Renal cortical epithelial cell (primary cell): Measurements from ENCODE around the gene PADI4. TPM values are rescaled to one million over a fixed set of nuclear protein-coding genes. Genes with fewer than 3 reads are reported as not detected.

Source experiments
- DNase-seq: peaks from one replicate; pipeline ENCODE4 v3.0.0-alpha.2; 2011; ENCODE audit warnings: low read depth
- total RNA-seq: library from RNA; depleted of rRNA; stranded (reverse); fragments of >200 nt; gene quantifications from 2 replicates; pipeline ENCODE4 v1.2.3, GENCODE V29; 2014

Gene PADI4, protein sequence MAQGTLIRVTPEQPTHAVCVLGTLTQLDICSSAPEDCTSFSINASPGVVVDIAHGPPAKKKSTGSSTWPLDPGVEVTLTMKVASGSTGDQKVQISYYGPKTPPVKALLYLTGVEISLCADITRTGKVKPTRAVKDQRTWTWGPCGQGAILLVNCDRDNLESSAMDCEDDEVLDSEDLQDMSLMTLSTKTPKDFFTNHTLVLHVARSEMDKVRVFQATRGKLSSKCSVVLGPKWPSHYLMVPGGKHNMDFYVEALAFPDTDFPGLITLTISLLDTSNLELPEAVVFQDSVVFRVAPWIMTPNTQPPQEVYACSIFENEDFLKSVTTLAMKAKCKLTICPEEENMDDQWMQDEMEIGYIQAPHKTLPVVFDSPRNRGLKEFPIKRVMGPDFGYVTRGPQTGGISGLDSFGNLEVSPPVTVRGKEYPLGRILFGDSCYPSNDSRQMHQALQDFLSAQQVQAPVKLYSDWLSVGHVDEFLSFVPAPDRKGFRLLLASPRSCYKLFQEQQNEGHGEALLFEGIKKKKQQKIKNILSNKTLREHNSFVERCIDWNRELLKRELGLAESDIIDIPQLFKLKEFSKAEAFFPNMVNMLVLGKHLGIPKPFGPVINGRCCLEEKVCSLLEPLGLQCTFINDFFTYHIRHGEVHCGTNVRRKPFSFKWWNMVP
- total RNA-seq: not detected in 2 replicates

DNA sequence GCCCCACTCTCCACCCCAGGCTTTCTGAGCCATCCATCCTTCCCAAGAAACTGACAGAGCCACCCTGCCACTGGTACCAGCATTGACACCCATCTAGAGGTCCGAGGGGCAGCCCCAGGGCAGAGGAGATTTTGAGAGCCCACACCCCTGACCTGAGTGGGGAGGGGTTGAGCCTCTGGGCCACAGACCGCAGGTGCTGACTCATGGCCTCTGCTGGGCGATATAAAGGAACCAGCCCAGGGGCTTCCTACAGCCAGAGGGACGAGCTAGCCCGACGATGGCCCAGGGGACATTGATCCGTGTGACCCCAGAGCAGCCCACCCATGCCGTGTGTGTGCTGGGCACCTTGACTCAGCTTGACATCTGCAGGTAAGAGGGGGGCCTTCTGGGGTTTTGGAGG, at the start of gene PADI4:
Gene PADI4, plus strand, starts transcription at position 252 of the 400 bp plus-strand sequence. Its CDS starts 26 bp downstream, at position 278.
- DNase-seq: no peak

- no peak for DNase-seq
Observed at GRCh38 chr1:17258758-17259130, 49.3 kb upstream of the PADI4 start.

GRCh38 chr1:17259233-17259873, 48.6 kb upstream of the PADI4 start:
- no peak for DNase-seq

GRCh38 chr1:17260264-17260663, 47.7 kb upstream of the PADI4 start:
- no peak for DNase-seq

- DNase-seq: no peak
Observed at GRCh38 chr1:17260738-17261137, 47.3 kb upstream of the PADI4 start.

DNA sequence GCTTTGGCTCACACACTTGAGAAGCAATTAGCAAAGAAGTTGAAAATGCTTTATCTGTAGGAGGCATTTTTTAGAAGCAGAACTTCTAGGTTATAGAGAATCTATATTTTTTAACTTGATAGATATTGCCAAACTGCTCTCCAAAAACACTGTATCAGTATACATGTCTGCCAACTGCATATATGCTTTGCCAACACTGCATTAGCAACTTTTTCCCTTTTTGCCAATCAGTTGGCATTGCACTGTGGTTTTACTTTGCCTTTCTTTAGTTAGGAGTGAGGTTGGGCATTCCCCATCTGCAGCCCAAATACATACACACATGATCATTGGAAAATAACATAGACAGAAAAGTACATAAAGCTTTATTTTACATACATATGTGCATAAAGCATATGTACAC, 44.1 kb upstream of the PADI4 start:
- DNase-seq: no peak

DNA sequence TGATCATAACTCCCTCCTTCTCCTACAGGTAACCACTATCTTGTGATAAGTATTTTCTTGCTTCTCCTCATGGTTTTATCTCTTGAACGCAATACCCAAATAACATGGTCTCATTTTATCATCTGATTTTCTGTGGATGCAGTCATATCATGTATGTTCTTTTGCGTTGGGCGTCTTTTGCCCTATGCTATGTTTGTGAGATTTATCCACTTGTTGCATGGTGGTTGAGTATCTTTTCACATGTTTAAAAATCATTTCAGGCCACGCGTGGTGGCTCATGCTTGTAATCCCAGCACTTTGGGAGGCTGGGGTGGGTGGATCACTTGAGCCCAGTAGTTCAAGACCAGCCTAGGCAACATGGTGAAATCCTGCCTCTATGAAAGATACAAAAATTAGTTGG, 43.5 kb upstream of the PADI4 start:
- no peak for DNase-seq

DNA sequence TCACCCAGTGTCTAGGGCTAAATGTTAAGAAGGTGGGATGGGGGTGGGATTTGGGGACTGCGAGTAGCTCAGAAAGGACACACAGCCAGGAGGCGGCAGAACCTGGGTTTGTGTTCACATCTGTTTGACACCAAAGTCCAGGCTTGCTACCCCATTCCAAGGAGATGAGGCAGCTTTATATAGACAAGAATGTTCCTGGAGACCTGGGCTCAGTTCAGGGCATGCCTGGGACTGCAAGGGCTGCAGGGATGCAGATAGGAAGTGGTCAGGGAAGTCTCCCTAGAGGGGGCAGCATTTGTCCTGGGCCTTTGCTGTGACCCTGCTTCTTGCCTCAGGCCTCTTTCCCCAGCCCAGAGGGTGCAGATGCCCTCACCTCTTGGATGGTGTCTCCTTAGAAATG, 42.8 kb upstream of the PADI4 start:
- no peak for DNase-seq

DNA sequence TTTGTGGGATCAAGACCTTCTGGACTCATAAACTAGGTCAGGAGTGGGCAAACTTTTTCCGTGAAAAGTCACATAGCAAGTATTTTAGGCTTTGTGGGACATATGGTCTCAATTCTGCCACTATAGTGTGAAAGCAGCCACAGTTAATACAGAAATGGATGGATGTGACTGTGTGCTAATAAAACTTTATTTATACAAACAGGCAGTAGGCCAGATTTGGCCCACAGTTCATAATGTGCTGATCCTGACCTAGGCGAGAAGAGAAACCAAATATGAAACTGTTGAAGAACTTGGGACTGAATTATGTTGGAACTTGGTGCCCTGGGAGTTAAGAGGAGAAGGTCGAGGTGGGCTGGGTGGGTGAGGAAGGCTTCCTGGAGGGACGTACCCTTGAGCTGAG, 42.0 kb upstream of the PADI4 start:
- no peak for DNase-seq

- DNase-seq: no peak
Observed at GRCh38 chr1:17270891-17271765, 36.9 kb upstream of the PADI4 start.

GRCh38 chr1:17272066-17272465, 35.9 kb upstream of the PADI4 start:
- DNase-seq: no peak

DNA sequence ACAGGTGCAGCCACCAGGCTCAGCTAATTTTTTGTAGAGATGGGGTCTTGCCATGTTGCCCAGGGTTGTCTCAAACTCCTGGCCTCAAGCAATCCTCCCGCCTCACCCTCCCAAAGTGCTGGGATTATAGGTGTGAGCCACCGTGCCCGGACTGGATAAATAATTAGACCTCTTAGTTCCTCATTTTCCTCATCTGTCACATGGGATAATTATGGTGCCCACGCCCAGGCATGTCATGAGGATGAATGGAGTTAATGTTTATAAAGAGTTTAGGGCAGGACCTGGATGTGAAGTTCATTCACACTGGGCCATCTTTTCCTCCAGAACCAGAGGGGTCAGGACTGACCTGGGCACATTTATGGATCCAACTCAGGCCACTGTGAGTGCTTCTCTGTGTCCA, 35.4 kb upstream of the PADI4 start:
- no peak for DNase-seq

GRCh38 chr1:17273096-17273495, 34.9 kb upstream of the PADI4 start:
- no peak for DNase-seq

- no peak for DNase-seq
Observed at GRCh38 chr1:17274186-17275170, 33.5 kb upstream of the PADI4 start.

DNA sequence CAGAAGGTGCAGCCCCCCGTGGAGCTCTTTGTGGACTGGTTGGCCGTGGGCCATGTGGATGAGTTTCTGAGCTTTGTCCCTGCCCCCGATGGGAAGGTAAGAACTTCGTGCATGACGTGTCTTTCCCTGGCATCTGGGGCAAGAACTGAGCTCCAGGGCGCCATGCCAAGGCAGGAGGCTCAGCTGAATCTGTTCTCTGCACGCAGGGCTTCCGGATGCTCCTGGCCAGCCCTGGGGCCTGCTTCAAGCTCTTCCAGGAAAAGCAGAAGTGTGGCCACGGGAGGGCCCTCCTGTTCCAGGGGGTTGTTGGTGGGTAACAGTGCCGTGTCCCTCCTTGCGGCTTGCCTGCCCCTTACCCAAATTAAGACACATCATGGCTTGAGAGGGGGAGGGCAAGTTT, 31.4 kb upstream of the PADI4 start:
- peak; percentile 61 for DNase-seq

- no peak for DNase-seq
Observed at GRCh38 chr1:17277511-17278159, 30.4 kb upstream of the PADI4 start.

GRCh38 chr1:17278996-17279830, 28.8 kb upstream of the PADI4 start:
- no peak for DNase-seq

DNA sequence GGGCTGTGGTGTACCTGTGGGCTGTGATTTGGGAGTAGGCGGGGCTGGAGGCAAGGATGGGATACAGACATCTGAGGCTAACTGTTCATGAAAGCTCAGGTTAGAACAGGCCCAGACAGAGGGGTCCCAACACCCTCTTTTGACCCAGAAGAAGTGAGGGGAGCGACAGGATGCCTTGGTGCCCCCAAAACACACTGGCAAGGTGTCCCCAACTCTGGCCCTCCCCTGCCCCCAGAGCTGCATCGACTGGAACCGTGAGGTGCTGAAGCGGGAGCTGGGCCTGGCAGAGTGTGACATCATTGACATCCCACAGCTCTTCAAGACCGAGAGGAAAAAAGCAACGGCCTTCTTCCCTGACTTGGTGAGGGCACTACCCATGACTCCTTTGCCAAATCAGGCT, 27.6 kb upstream of the PADI4 start:
- no peak for DNase-seq

DNA sequence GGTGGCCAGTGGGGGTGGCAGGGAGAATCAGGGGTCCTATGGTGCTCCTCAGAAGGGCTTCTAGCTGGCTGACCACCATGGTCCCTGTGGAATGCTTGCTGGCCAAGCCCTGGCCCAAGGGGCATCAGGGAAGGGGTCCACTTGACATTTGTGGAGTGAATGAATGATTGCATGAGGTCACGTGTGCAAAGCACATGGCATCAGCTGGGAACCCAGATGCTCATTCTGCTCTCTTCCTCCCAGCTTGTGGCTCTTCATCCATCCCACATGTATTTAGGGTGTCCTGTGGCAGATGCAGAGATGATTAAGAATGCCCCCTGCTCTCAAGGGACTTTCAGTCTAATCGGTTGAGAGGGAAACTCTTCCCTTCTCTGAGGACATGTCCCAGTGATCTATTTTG, 27.1 kb upstream of the PADI4 start:
- DNase-seq: no peak
